CD4-positive, alpha-beta T cell treated with Interleukin-21 for 1 hour (primary cell): ENCODE results near the gene UMAD1.

Experiments used
- DNase-seq: peaks from one replicate; pipeline ENCODE4 v3.0.0-alpha.2; 2020

The UMAD1 gene

GRCh38 chr7:7640221-7641128, at the start of gene UMAD1:
Gene UMAD1 (plus strand): TSS chr7:7640752. CDS start chr7:7673372, 32,620 bp downstream.
- DNase-seq, result peak; percentile 99

DNA sequence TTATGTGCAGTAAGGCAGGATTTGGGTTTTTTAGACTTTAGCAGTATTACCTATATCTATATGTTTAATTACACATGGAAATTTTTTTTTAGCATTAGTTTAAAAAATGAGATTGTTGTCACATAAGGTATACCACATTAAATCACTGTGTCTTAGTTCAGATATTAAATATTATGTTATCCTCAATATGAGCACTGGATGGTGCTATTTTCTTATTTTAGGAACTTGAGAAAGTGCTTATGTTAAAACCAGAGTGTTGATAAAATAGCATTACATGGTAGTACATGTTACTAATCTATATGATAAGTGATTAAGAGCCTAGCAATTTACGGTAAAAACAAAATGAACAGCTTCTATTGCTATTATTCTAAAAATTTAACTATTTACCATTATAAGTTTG, 45.1 kb upstream of the UMAD1 start:
- DNase-seq, result peak; percentile 58

DNA sequence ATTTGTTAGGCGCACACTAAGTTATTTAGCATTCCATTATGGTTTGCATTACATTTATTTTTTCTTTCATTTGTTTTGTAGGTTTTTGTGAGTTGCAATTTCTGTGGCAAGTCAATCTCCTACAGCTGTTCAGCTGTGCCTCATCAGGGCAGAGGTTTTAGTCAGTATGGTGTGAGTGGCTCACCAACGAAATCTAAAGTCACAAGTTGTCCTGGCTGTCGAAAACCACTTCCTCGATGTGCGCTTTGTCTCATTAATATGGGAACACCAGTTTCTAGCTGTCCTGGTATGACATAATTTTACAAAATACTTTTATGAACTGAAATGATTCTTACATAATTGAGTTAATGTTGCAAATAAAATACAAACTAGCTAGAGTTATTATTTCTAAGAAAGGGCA, 44.4 kb upstream of the UMAD1 start:
- DNase-seq, result peak; percentile 24

DNA sequence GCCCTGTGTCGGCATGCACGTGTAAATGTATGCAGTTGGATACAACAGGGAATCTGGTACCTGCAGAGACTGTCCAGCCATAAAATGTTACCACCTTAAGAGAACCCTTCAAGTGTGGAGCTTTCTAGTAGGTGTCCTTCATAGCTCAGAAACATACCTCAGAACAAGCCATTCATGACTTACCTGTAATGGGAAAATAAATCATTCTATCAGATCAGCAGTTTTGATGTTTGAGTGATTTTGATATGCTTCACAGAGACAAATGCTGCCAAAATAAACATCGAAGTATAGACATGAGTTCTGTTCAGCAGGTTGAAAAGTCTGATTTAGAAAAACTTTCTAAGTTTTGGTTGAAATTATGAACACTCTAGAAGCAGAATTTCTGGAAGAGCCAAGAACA, 33.5 kb upstream of the UMAD1 start:
- DNase-seq, result no peak

- DNase-seq, result no peak
These were observed 31.2 kb upstream of the UMAD1 start for GRCh38 chr7:7609330-7609729.

GRCh38 chr7:7612519-7612918, 28.0 kb upstream of the UMAD1 start:
- DNase-seq, result no peak

DNA sequence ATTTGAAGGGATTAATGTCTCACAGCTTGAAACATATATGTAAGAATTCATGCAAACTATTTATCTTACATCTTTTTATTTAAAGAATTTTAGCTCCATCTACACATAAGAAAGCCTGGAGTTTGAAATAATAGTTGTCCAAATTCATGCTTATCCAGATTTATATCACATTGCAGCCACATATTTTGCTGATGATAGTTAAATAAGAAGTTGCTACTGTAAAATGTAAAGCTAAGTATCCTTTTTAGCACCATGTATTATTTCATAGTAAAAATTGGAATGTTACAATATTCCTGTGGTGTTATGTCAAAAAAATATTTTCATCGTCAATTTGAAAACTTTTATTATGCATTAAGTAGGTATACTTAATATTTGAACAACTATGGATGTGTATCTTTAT, 27.3 kb upstream of the UMAD1 start:
- no peak for DNase-seq

DNA sequence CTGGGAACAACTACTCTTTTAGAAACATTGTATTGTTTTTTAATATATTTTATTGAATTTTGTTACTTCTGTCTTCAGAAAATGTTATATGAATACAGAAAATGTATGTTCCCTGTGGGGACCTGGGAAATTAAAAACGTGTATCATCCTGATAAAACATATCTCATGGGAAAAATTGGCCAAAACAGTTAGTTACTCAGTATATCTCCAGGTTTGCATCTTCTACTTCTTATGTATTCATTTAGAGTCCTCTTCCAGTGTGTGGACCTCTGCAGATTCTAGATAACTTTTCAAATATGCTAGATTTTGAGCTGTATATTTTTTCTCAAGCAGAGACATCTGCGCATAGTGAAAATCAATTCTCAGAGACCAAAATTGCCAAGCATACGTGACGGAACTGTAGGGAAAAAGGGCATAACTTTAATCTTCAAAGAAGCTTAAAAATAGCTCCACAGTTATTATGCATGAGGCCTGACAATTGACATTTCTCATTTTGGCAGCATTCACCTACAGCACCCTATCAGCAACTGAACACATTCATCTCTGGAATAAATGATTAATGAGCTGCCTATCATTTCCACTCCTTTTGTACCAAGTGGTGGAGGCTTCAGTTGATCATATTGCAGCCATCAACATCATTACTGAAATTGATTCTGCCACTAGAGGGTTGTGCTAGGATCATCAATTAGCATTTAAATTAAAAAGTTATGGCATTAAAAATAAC, 26.4 kb upstream of the UMAD1 start:
- DNase-seq, result no peak

DNA sequence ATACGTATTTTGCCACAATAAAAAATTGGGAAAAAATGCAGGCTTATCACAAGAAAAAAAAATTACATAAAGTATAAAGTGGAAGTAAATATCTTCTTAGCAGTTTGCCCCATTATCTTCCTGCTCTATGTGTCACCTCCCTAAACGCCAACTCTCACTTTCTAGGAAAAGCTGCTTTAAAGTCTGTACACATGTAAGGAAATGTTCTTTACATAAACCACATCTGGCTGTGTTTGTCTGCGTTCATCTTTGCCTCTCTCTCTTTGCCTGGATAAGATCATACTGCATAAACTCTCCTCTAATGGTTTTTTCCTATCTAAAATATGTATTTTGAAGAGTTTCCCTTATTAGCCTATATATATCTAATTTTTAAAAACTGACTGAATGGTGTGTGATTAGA, 23.0 kb upstream of the UMAD1 start:
- DNase-seq, result no peak

DNA sequence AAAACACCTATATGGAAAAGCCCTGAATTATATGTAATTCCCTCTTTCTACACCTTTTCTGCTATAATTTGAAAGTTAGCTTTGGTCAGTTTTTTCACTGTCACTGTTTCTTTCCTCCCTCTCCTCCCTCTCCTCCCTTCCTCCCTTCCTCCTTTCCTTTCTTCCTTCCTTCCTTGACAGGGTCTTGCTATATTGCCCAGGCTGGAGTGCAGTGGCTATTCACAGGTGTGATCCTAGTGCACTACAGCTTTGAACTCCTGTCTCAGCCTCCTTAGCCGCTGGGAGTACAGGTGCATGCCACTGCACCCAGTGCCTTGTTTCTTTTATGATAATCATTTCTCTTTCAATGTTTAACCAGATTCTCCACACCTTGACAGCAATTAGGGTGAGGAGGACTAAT, 22.1 kb upstream of the UMAD1 start:
- DNase-seq, result no peak

DNA sequence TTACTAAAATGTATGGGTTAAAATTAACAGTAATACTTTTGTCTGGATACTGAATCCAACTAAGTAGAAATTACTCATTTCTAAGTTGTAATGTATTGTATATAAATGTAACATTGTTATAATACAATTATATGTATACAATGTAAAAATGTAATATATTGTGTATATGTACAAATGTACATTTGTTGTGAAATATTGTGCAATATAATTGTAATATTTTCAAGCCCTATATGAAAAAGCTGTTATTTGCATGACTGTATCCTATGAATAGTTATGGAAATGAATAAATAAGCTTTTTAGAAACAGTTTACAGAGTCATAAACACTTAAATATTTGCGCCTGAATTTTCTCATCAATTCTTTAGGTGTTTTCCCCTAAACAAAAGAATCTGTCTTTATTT, 20.3 kb upstream of the UMAD1 start:
- no peak for DNase-seq

- DNase-seq, result no peak
These were observed 19.8 kb upstream of the UMAD1 start for GRCh38 chr7:7620644-7621210.

DNA sequence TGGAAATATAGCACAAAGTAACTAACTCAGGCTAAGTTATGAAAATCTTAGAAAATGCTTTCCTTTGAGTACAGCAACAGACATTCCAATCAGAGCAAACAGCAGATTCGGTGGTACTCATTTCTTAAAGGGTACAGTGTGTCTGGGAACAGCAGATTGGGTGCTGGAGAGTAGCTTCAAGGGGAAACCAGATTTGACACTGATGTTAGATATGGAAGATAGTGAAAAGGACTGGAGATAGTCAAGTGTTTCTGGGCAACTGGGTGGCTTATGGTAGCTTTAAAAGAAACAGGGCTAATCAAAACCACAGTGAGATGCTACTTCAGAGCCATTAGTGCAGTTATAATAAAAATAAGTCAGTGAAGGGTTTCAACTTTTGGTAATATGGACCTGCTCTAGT, 12.1 kb upstream of the UMAD1 start:
- no peak for DNase-seq

DNA sequence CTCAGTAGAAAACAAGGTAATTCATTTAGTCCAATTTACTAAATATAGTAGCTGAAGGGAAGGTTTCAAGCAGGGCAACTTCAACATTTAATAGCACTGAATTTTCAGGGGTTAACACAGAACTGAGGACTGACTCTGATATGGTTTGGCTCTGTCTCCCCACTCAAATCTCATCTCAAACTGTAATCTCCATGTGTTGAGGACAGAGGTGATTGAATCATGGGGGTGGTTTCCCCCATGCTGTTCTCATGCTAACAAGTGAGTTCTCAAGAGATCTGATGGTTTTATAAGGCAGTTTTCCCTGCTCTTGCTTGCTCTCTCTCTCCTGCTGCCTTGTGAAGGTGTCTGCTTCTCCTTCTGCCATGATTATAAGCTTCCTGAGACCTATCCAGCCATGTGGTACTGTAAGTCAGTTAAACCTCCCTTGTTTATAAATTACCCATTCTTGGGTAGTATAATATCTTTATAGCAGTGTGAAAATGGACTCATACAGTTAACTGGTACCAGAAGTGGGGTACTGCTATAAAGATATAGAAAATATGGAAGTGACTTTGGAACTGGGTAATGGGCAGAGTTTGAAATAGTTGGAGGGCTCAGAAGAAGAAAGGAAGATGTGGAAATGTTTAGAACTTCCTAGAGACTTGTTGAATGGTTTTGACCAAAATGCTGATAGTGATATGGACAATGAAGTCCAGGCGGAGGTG, 9.8 kb upstream of the UMAD1 start:
- DNase-seq, result no peak

- DNase-seq, result no peak
These were observed 1.1 kb upstream of the UMAD1 start for GRCh38 chr7:7639421-7639820.

- peak; percentile 71 for DNase-seq
These were observed 718 bp upstream of the UMAD1 start for GRCh38 chr7:7639847-7640220.

DNA sequence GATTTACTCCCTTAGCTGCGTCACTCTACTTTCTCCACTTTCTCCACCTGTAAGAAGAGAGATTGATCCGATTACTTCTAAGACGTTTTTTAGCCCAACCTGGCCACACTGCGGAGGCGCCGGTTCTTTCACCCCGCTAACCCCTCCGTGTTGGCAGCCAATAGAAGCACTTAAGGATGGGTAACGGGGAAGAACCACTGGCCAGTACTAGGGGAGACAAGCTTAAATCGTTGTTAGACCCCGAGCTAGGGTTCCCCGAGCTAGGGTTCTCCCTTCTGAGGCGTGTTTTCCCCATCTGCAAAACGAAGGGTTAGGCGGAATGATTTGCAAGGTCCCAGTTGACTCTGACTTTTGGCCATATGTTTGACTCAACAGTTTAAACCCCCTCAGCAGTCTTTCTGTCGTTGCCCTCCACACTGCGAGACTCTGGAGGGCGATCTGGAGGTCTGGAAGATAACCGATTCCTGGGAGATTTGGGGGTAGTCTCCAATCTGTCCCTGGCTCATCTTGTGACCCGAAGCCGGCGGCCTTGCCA, 644 bp downstream of the UMAD1 start:
- no peak for DNase-seq

DNA sequence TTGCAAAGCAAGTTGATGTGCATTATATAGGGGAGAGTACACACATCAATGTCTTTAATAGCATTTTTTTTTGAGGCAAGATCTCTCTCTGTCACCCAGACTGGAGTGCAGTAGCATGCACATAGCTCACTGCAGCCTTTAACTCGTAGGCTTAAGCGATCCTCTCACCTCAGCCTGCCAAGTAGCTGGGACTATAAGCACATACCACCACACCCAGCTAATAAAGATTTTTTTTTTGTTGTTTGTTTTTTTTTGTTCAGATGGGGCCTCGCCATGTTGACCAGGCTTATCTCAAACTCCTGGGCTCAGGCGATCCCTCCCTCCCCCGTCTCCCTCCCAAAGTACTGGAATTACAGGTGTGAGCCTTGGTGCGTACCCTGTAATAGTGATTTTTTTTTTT, 1.5 kb downstream of the UMAD1 start:
- no peak for DNase-seq

- DNase-seq, result no peak
These were observed 7.0 kb downstream of the UMAD1 start for GRCh38 chr7:7647495-7648036.

DNA sequence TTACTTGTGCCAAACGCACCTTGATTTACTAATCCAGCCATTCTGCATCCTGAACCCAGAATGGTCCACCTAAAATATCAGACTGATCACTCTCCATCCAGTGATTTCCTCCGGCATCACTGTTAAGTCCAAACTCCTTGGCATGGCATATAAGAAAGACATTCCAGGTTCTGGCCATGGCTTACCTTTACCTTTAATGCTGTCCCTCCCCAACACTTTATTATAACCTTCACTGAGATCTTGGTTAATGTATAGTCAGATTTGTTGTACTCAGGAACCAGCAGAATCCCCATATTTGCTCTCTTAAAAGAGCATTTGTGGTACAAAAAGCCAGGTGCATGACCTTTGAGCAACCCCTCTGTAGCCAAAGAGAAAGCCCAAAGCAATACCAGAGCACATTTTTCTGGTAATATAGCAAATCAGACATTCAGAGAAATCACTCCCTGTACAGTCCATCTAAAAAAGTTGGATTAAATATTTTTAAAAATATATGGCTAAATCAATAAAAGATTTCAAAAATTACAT, 10.2 kb downstream of the UMAD1 start:
- no peak for DNase-seq

DNA sequence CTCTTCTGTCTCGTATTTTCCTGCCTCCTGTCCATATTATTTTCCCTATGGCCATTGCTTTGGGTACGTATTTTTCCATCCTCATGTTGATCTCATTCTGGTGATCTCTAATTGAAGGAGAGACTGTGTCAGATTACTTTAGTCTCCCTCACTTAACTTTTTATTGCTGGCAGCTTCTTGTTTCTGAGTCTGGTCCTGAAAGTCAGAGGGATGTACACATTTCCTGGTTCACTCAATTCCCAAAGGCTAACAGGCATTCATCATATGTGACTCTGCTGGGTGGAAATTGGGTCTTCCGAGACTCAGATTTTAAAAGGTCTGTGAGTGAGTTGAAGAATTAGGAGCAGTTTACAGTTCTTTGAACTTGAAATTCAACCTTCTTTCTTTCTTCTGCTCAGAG, 10.9 kb downstream of the UMAD1 start:
- DNase-seq, result no peak

DNA sequence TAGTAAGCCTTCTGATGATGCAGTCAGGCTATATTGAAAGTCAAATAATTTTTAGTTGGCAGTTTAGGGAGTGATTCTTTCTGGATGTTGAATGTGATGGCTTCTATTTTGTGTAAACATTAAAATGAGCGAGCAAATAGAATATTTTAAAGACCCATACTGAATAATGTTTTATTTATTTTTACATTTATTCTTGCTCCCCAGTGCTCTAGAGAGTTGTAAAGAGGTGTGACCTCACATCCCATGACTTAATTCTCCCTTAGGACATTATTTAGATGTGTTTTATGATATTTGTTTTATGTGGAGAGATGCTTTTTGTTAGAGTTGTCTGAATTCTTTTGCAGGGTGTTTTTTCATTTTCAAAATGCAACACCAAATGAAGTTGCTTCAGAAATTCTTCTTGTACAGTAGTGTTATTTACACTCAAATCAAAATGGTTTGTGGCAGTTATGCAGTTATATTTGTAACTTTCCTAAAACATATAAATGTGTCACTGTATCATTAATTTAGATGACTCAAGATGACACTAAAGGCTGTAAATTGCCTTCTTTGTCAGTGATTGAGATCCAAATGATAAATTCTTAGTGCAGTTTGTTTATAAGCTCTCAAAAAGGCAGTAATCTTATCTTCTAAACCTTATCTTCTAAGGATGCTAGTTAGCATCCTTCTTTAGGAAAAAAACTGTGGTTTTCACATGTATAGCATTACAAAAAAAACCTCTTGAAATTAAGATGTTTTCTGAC, 12.4 kb downstream of the UMAD1 start:
- DNase-seq, result no peak
